Natural killer cell (primary cell): ENCODE results near the gene ENTR1. TPM values are rescaled to one million over a fixed set of nuclear protein-coding genes. Genes with fewer than 3 reads are reported as not detected.

Experiments used
- ATAC-seq, 3 donors: fragments of 150-1000 bp in 2 of 3; fragments of 200-7000 bp in 1 of 3; cut with Tn5 transposase; 1 replicate in 1 of 3; 2 replicates in 2 of 3; pipeline ENCODE4 v1.10.0; 2021; ENCODE audit warnings: mild to moderate bottlenecking in 2 of 3, moderate library complexity in 2 of 3
- DNase-seq, 2 donors: peaks; one replicate each; pipeline versions ENCODE4 v3.0.0 to v3.0.0-alpha.2; 2013 to 2021; ENCODE audit warnings: mixed read lengths in 1 of 2
- H3K27ac ChIP-seq: one replicate; pipeline ENCODE4 v1.5.1; 2013; ENCODE audit warnings: mild to moderate bottlenecking, low read length
- H3K27me3 ChIP-seq: one replicate; pipeline ENCODE4 v1.6.1; 2013; ENCODE audit warnings: low read length; ENCODE audit not compliant: control insufficient read depth, insufficient read depth
- H3K36me3 ChIP-seq: one replicate; pipeline ENCODE4 v1.6.1; 2013; ENCODE audit warnings: low read length; ENCODE audit not compliant: control insufficient read depth, insufficient read depth
- H3K4me1 ChIP-seq: one replicate; pipeline ENCODE4 v1.6.1; 2013; ENCODE audit warnings: low read length; ENCODE audit not compliant: control insufficient read depth, insufficient read depth
- H3K4me3 ChIP-seq: one replicate; pipeline ENCODE4 v1.5.1; 2013; ENCODE audit warnings: low read length
- H3K9me3 ChIP-seq: one replicate; pipeline ENCODE4 v1.6.1; 2013; ENCODE audit warnings: low read length; ENCODE audit not compliant: control insufficient read depth, insufficient read depth
- H3K27ac Mint-ChIP-seq, 2 donors: one replicate each; pipeline ENCODE4 v1.8.0; 2022; ENCODE audit warnings: mild to moderate bottlenecking in 2 of 2, mixed read lengths in 2 of 2, moderate library complexity in 1 of 2
- H3K27me3 Mint-ChIP-seq, 2 donors: one replicate each; pipeline ENCODE4 v1.8.0; 2022; ENCODE audit warnings: low read depth in 2 of 2, mixed read lengths in 2 of 2
- H3K36me3 Mint-ChIP-seq: one replicate; pipeline ENCODE4 v1.8.0; 2022; ENCODE audit warnings: mixed read lengths
- H3K4me1 Mint-ChIP-seq, 2 donors: one replicate each; pipeline ENCODE4 v1.8.0; 2022; ENCODE audit warnings: mixed read lengths in 2 of 2
- H3K4me3 Mint-ChIP-seq: one replicate; pipeline ENCODE4 v1.8.0; 2022; ENCODE audit warnings: mild to moderate bottlenecking, moderate library complexity, mixed read lengths
- H3K9me3 Mint-ChIP-seq, 2 donors: one replicate each; pipeline ENCODE4 v1.8.0; 2022; ENCODE audit warnings: mixed read lengths in 2 of 2
- WGBS: methylation state at CpG from one replicate; pipeline ENCODE4 v1.1.7; 2013; ENCODE audit warnings: missing lambda C conversion rate; ENCODE audit not compliant: insufficient coverage; 5-methylcytosine and 5-hydroxymethylcytosine counted together
- intact Hi-C: fragments of 100-400 bp; cut with micrococcal nuclease; formaldehyde crosslinking; loops from one replicate; pipeline ENCODE4 v1.14.2; 2022
- total RNA-seq, 4 donors: library from RNA; stranded (reverse); fragments of 120-200 nt in 1 of 4; gene quantifications; one replicate each; pipeline versions ENCODE4 v1.2.3 to v1.2.4, GENCODE V29; 2013 to 2022
- TF ChIP-seq, protein P1 (sequence below): fragments of 200-600 bp; IDR thresholded peaks from one replicate; pipeline ENCODE4 v1.8.0; 2022; ENCODE audit warnings: antibody characterized with exemption

Gene ENTR1
- total RNA-seq, 3 donors from 2014 or later (not counting 1 experiment from before 2014, with no cell fraction given) = 38.7 to 62.3 (median 41.6) TPM

GRCh38 chr9:136396219-136396515 lies 14.2 kb downstream of the ENTR1 start:
- Mint-ChIP-seq H3K4me1 (peaks cover 12 to 16% of the 10 kb centered on the region in 2 donors), H3K36me3 (no peaks in the 10 kb centered on the region), H3K4me3 (no peak overlapping the region), H3K9me3 (no peaks in the 10 kb centered on the region), H3K27me3 (no peaks in the 10 kb centered on the region), H3K27ac (no peak overlapping the region)
- no peak overlapping the region for H3K4me3 ChIP-seq
- peaks cover 42% of the 10 kb centered on the region for H3K36me3 ChIP-seq
- no peak overlapping the region for H3K27ac ChIP-seq
- ATAC-seq (no peak), DNase-seq (no peak)
- H3K4me1 ChIP-seq = peaks cover 25% of the 10 kb centered on the region
- H3K9me3 ChIP-seq = no peaks in the 10 kb centered on the region
- H3K27me3 ChIP-seq = no peaks in the 10 kb centered on the region
- 92% methylated on average over 4 of the region's 4 CpGs for WGBS
- intact Hi-C loops = no loop called here
- TF ChIP-seq, protein P1, sequence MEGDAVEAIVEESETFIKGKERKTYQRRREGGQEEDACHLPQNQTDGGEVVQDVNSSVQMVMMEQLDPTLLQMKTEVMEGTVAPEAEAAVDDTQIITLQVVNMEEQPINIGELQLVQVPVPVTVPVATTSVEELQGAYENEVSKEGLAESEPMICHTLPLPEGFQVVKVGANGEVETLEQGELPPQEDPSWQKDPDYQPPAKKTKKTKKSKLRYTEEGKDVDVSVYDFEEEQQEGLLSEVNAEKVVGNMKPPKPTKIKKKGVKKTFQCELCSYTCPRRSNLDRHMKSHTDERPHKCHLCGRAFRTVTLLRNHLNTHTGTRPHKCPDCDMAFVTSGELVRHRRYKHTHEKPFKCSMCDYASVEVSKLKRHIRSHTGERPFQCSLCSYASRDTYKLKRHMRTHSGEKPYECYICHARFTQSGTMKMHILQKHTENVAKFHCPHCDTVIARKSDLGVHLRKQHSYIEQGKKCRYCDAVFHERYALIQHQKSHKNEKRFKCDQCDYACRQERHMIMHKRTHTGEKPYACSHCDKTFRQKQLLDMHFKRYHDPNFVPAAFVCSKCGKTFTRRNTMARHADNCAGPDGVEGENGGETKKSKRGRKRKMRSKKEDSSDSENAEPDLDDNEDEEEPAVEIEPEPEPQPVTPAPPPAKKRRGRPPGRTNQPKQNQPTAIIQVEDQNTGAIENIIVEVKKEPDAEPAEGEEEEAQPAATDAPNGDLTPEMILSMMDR = no peak

DNA sequence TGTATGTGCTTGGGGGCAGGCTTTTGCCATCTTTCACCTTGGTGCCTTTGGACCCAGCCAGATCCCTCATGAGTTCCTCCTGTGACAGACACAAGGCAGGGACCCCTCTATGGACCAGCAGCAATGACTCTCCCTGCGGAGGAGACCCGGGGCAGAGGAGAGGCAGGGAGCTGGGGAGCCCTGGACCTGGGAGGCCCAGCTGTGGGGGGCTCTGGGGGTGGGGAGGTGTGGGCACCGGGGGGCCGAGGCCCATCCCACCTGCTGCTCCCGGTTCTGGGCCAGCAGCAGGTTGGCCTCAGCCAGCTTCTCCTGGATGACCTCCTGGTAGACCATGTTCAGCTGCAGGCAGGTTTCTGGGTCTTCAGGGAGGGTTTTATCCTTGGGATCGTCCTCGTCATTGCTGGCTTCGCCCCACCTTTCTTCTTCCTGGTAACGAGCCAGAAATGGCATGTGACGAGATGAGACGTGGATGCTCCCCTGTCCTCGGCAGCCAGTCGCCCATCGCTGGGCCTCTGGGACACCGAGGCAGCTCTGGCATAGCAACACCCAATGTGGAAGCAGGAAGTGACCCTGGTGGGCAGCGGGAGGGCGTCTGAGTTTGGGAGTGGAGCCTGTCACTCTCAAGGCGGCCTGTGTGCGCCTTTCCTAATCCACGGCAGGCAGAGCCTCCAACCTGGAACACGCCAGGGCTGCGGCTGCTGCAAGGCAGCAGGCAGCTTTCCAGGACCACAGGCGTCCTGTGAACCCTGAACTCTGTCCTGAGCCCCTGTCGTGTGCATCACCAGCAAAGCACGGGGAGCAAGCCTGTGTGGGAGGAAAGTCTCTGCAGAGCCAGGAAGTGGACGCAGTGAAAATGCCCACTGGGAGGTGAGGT lies 14.8 kb downstream of the ENTR1 start:
- H3K4me1 Mint-ChIP-seq = peaks cover 11 to 12% of the 10 kb centered on the region in 2 donors
- Histone ChIP-seq H3K4me3 (no peak overlapping the region), H3K27me3 (no peaks in the 10 kb centered on the region), H3K4me1 (peaks cover 22% of the 10 kb centered on the region), H3K9me3 (no peaks in the 10 kb centered on the region), H3K36me3 (peaks cover 42% of the 10 kb centered on the region), H3K27ac (no peak overlapping the region)
- H3K27me3 Mint-ChIP-seq = no peaks in the 10 kb centered on the region
- H3K9me3 Mint-ChIP-seq = no peaks in the 10 kb centered on the region
- no peak for DNase-seq
- no peaks in the 10 kb centered on the region for H3K36me3 Mint-ChIP-seq
- H3K4me3 Mint-ChIP-seq = no peak overlapping the region
- intact Hi-C loops = no loop called here
- ATAC-seq = no peak
- 98% methylated on average over 26 of the region's 26 CpGs for WGBS
- TF ChIP-seq, protein P1 = no peak
- H3K27ac Mint-ChIP-seq = no peak overlapping the region

- Histone ChIP-seq H3K4me3 (no peak overlapping the region), H3K4me1 (peaks cover 17% of the 10 kb centered on the region), H3K27ac (no peak overlapping the region), H3K9me3 (no peaks in the 10 kb centered on the region), H3K27me3 (no peaks in the 10 kb centered on the region), H3K36me3 (peaks cover 42% of the 10 kb centered on the region)
- no peaks in the 10 kb centered on the region for H3K27me3 Mint-ChIP-seq
- no peak overlapping the region for H3K27ac Mint-ChIP-seq
- H3K9me3 Mint-ChIP-seq = no peaks in the 10 kb centered on the region
- intact Hi-C loops = no loop called here
- ATAC-seq (no peak), DNase-seq (no peak)
- 95% methylated on average over 13 of the region's 13 CpGs for WGBS
- H3K36me3 Mint-ChIP-seq = no peaks in the 10 kb centered on the region
- TF ChIP-seq, protein P1 = no peak
- no peak overlapping the region for H3K4me3 Mint-ChIP-seq
- peaks cover 10 to 12% of the 10 kb centered on the region in 2 donors for H3K4me1 Mint-ChIP-seq
These were observed 15.4 kb downstream of the ENTR1 start for GRCh38 chr9:136395020-136395340.
